ENCODE measurements around the gene CLEC16A. TPM values are rescaled to one million over a fixed set of nuclear protein-coding genes. Genes with fewer than 3 reads are reported as not detected.

CLEC16A gene
- total RNA-seq, 1 donor from 2014 or later, result 33.4 TPM

GRCh38 chr16:11133344-11133943, 189.1 kb downstream of the CLEC16A start:
- peaks cover 69% of the 10 kb centered on the region for H3K4me1 Mint-ChIP-seq (ENCODE audit: unreplicated experiment)
- no peaks in the 10 kb centered on the region for H3K9me3 Mint-ChIP-seq
- peak overlapping the region; percentile 46 for H3K4me3 Mint-ChIP-seq
- DNase-seq (ENCODE audit: extremely low spot score, unreplicated experiment), result no peak
- no peak for TF ChIP-seq CTCF (conservative IDR thresholded peaks at IDR 0.05)
- no peaks in the 10 kb centered on the region for H3K27me3 Mint-ChIP-seq
- H3K27ac Mint-ChIP-seq, result peak overlapping the region; percentile 78
- H3K36me3 Mint-ChIP-seq, result peaks cover 14% of the 10 kb centered on the region

- Mint-ChIP-seq H3K4me3 (no peak overlapping the region), H3K27ac (peak overlapping the region; percentile 62), H3K27me3 (no peaks in the 10 kb centered on the region), H3K36me3 (peaks cover 11% of the 10 kb centered on the region), H3K9me3 (no peaks in the 10 kb centered on the region), H3K4me1 (ENCODE audit: unreplicated experiment) (peaks cover 70% of the 10 kb centered on the region)
- TF ChIP-seq CTCF (conservative IDR thresholded peaks at IDR 0.05), result no peak
- DNase-seq (ENCODE audit: extremely low spot score, unreplicated experiment), result no peak
Observed at GRCh38 chr16:11134722-11135463, 190.5 kb downstream of the CLEC16A start.

GRCh38 chr16:11135464-11135973, 191.2 kb downstream of the CLEC16A start:
- DNase-seq (ENCODE audit: extremely low spot score, unreplicated experiment), result no peak
- Mint-ChIP-seq H3K27ac (peak overlapping the region; percentile 62), H3K4me1 (ENCODE audit: unreplicated experiment) (peaks cover 64% of the 10 kb centered on the region), H3K36me3 (peaks cover 11% of the 10 kb centered on the region), H3K27me3 (no peaks in the 10 kb centered on the region), H3K9me3 (no peaks in the 10 kb centered on the region), H3K4me3 (no peak overlapping the region)
- TF ChIP-seq CTCF (conservative IDR thresholded peaks at IDR 0.05), result no peak

- peaks cover 58% of the 10 kb centered on the region for H3K4me1 Mint-ChIP-seq (ENCODE audit: unreplicated experiment)
- DNase-seq (ENCODE audit: extremely low spot score, unreplicated experiment), result no peak
Observed at GRCh38 chr16:11136600-11136999, 192.2 kb downstream of the CLEC16A start.

More at GRCh38 chr16:11136600-11136999, 192.2 kb downstream of the CLEC16A start:
- H3K9me3 Mint-ChIP-seq, result no peaks in the 10 kb centered on the region
- no peak overlapping the region for H3K4me3 Mint-ChIP-seq
- no peak overlapping the region for H3K27ac Mint-ChIP-seq
- peaks cover 11% of the 10 kb centered on the region for H3K36me3 Mint-ChIP-seq
- no peaks in the 10 kb centered on the region for H3K27me3 Mint-ChIP-seq
- TF ChIP-seq CTCF (conservative IDR thresholded peaks at IDR 0.05), result no peak

Measured in type B pancreatic cell (in vitro differentiated cells).